Smooth muscle cell (in vitro differentiated cells): Measurements from ENCODE around the gene CCR4. TPM values are rescaled to one million over a fixed set of nuclear protein-coding genes. Genes with fewer than 3 reads are reported as not detected.

Experiments used
- DNase-seq: peaks from one replicate; lab custom pipeline; 2025; ENCODE audit not compliant: unreplicated experiment; lab: John Stamatoyannopoulos, UW
- H2AFZ ChIP-seq: fragments of 200-600 bp; sonication (generic); 2 replicates; pipeline ENCODE4 v1.6.0; 2016; ENCODE audit warnings: antibody characterized with exemption, low read depth, mild to moderate bottlenecking
- H3F3A ChIP-seq: fragments of 200-600 bp; sonication (generic); 2 replicates; pipeline ENCODE4 v1.6.0; 2017; ENCODE audit warnings: antibody characterized with exemption, low read depth
- H3K27ac ChIP-seq: fragments of 200-600 bp; sonication (generic); 2 replicates; pipeline ENCODE4 v1.5.1; 2016; ENCODE audit warnings: low read depth, mild to moderate bottlenecking
- H3K27me3 ChIP-seq: fragments of 200-600 bp; sonication (generic); 2 replicates; pipeline ENCODE4 v1.6.1; 2016; ENCODE audit warnings: low read depth, mild to moderate bottlenecking
- H3K36me3 ChIP-seq: fragments of 200-600 bp; sonication (generic); 2 replicates; pipeline ENCODE4 v1.5.1; 2016; ENCODE audit warnings: low read depth
- H3K4me1 ChIP-seq: fragments of 200-600 bp; sonication (generic); 2 replicates; pipeline ENCODE4 v1.5.1; 2016; ENCODE audit warnings: low read depth
- H3K4me2 ChIP-seq: fragments of 200-600 bp; sonication (generic); 2 replicates; pipeline ENCODE4 v1.6.0; 2016; ENCODE audit warnings: mild to moderate bottlenecking
- H3K4me3 ChIP-seq: fragments of 200-600 bp; sonication (generic); 2 replicates; pipeline ENCODE4 v1.5.1; 2016; ENCODE audit warnings: mild to moderate bottlenecking
- H3K79me2 ChIP-seq: fragments of 200-600 bp; sonication (generic); 2 replicates; pipeline ENCODE4 v1.6.0; 2016; ENCODE audit warnings: low read depth, mild to moderate bottlenecking
- H3K9ac ChIP-seq: fragments of 200-600 bp; sonication (generic); 2 replicates; pipeline ENCODE4 v1.6.0; 2016; ENCODE audit warnings: low read depth
- H3K9me3 ChIP-seq: fragments of 200-600 bp; sonication (generic); replicated peaks from 2 replicates; pipeline ENCODE4 v1.5.1; 2016; ENCODE audit warnings: low read depth
- H4K20me1 ChIP-seq: fragments of 200-600 bp; sonication (generic); 2 replicates; pipeline ENCODE4 v1.6.0; 2016; ENCODE audit warnings: low read depth
- CTCF ChIP-seq: fragments of 200-600 bp; sonication (generic); IDR thresholded peaks from 2 replicates; pipeline ENCODE4 v1.5.1; 2017; ENCODE audit warnings: borderline replicate concordance, mild to moderate bottlenecking, antibody characterized with exemption; ENCODE audit not compliant: insufficient read depth, poor library complexity, severe bottlenecking
- WGBS: methylation state at CpG from one replicate; pipeline ENCODE4 v1.1.7; 2016; ENCODE audit warnings: low lambda C conversion rate; 5-methylcytosine and 5-hydroxymethylcytosine counted together
- polyA plus RNA-seq: library from polyadenylated mRNA; unstranded; fragments of >200 nt; fragmentation: Nextera tagmentation; extraction: Ambion mirVana; gene quantifications from 2 replicates; pipeline ENCODE4 v1.2.1, GENCODE V29; 2016
- total RNA-seq: library from RNA; depleted of rRNA; stranded (reverse); fragments of >200 nt; gene quantifications from 2 replicates; pipeline ENCODE4 v1.2.3, GENCODE V29; 2014

The CCR4 gene
- total and polyA plus RNA-seq, 2 experiments from 2014 or later: not detected

GRCh38 chr3:32910954-32911353, 40.5 kb upstream of the CCR4 start:
- WGBS: 89% methylated on average over 2 of the region's 2 CpGs
- H3K36me3 ChIP-seq: no peaks in the 10 kb centered on the region
- H3K79me2 ChIP-seq: no peaks in the 10 kb centered on the region
- no peak for TF ChIP-seq CTCF
- no peak overlapping the region for H2AFZ ChIP-seq
- H3K9ac ChIP-seq: no peak overlapping the region
- H3K27ac ChIP-seq: no peak overlapping the region
- no peak overlapping the region for H3K4me2 ChIP-seq
- no peaks in the 10 kb centered on the region for H4K20me1 ChIP-seq
- no peaks in the 10 kb centered on the region for H3F3A ChIP-seq
- no peak for DNase-seq
- H3K4me3 ChIP-seq: no peak overlapping the region
- H3K4me1 ChIP-seq: no peaks in the 10 kb centered on the region
- H3K27me3 ChIP-seq: no peaks in the 10 kb centered on the region
- H3K9me3 ChIP-seq: no peaks in the 10 kb centered on the region

GRCh38 chr3:32912046-32912445, 39.4 kb upstream of the CCR4 start:
- Histone ChIP-seq H3K9ac (no peak overlapping the region), H3K4me2 (no peak overlapping the region), H4K20me1 (no peaks in the 10 kb centered on the region), H3K9me3 (no peaks in the 10 kb centered on the region), H3K79me2 (no peaks in the 10 kb centered on the region), H3F3A (no peaks in the 10 kb centered on the region), H3K36me3 (no peaks in the 10 kb centered on the region), H3K27ac (no peak overlapping the region), H3K4me3 (no peak overlapping the region), H3K4me1 (no peaks in the 10 kb centered on the region), H3K27me3 (no peaks in the 10 kb centered on the region), H2AFZ (no peak overlapping the region)
- TF ChIP-seq CTCF: no peak
- WGBS: 88% methylated on average over 1 of the region's 1 CpG
- no peak for DNase-seq

- H3F3A ChIP-seq: no peaks in the 10 kb centered on the region
- H3K4me3 ChIP-seq: no peak overlapping the region
- no peaks in the 10 kb centered on the region for H3K36me3 ChIP-seq
- no peaks in the 10 kb centered on the region for H3K79me2 ChIP-seq
- H4K20me1 ChIP-seq: no peaks in the 10 kb centered on the region
- H3K4me1 ChIP-seq: no peaks in the 10 kb centered on the region
- no peak overlapping the region for H2AFZ ChIP-seq
- TF ChIP-seq CTCF: no peak
- H3K9ac ChIP-seq: no peak overlapping the region
- H3K4me2 ChIP-seq: no peak overlapping the region
- no peak overlapping the region for H3K27ac ChIP-seq
- DNase-seq: no peak
- H3K27me3 ChIP-seq: no peaks in the 10 kb centered on the region
- WGBS: 74% methylated on average over 7 of the region's 7 CpGs
- no peaks in the 10 kb centered on the region for H3K9me3 ChIP-seq
Measured at GRCh38 chr3:32913790-32914446, 37.5 kb upstream of the CCR4 start.

- no peak for TF ChIP-seq CTCF
- H2AFZ ChIP-seq: no peak overlapping the region
- H3K4me1 ChIP-seq: no peaks in the 10 kb centered on the region
- H4K20me1 ChIP-seq: no peaks in the 10 kb centered on the region
- no peaks in the 10 kb centered on the region for H3K9me3 ChIP-seq
- H3F3A ChIP-seq: no peaks in the 10 kb centered on the region
- H3K4me3 ChIP-seq: no peak overlapping the region
- H3K79me2 ChIP-seq: no peaks in the 10 kb centered on the region
- H3K27me3 ChIP-seq: peaks cover under 1% of the 10 kb centered on the region
- H3K27ac ChIP-seq: no peak overlapping the region
- 89% methylated on average over 2 of the region's 2 CpGs for WGBS
- no peaks in the 10 kb centered on the region for H3K36me3 ChIP-seq
- DNase-seq: no peak
- no peak overlapping the region for H3K9ac ChIP-seq
- H3K4me2 ChIP-seq: no peak overlapping the region
Measured at GRCh38 chr3:32919920-32920319, 31.5 kb upstream of the CCR4 start.
